H9 (cell line): ENCODE results near the gene C6orf15. TPM values are rescaled to one million over a fixed set of nuclear protein-coding genes. Genes with fewer than 3 reads are reported as not detected.

Source experiments
- DNase-seq: peaks from one replicate; pipeline ENCODE4 v3.0.0-alpha.2; 2017
- H2AFZ ChIP-seq: one replicate; pipeline ENCODE4 v1.6.1; 2013; ENCODE audit warnings: mild to moderate bottlenecking, low read length, control low read depth, moderate library complexity
- H2AK5ac ChIP-seq: 2 replicates; pipeline ENCODE4 v1.6.1; 2013; ENCODE audit warnings: low read length, control low read depth, mixed read lengths; ENCODE audit not compliant: insufficient read length
- H2BK120ac ChIP-seq: one replicate; pipeline ENCODE4 v1.6.1; 2013; ENCODE audit warnings: low read depth, mild to moderate bottlenecking, low read length, control low read depth, inconsistent platforms; ENCODE audit not compliant: poor library complexity, severe bottlenecking
- H2BK12ac ChIP-seq: 2 replicates; pipeline ENCODE4 v1.6.1; 2013; ENCODE audit warnings: low read length, control low read depth, mixed read lengths, low read depth; ENCODE audit not compliant: insufficient read length
- H2BK15ac ChIP-seq: 2 replicates; pipeline ENCODE4 v1.6.1; 2013; ENCODE audit warnings: low read depth, low read length, control low read depth
- H2BK20ac ChIP-seq: one replicate; pipeline ENCODE4 v1.6.1; 2013; ENCODE audit warnings: low read depth, mild to moderate bottlenecking, low read length, control low read depth, inconsistent platforms; ENCODE audit not compliant: poor library complexity, severe bottlenecking
- H2BK5ac ChIP-seq: 2 replicates; pipeline ENCODE4 v1.6.1; 2013; ENCODE audit warnings: low read length, control low read depth, mixed read lengths; ENCODE audit not compliant: insufficient read length
- H3K14ac ChIP-seq: 2 replicates; pipeline ENCODE4 v1.6.1; 2013; ENCODE audit warnings: low read length, control low read depth; ENCODE audit not compliant: insufficient read depth
- H3K18ac ChIP-seq: 2 replicates; pipeline ENCODE4 v1.6.1; 2013; ENCODE audit warnings: low read depth, mild to moderate bottlenecking, mixed read lengths, low read length, control low read depth; ENCODE audit not compliant: insufficient read length
- H3K23ac ChIP-seq: 2 replicates; pipeline ENCODE4 v1.6.1; 2013; ENCODE audit warnings: low read length, control low read depth, mixed read lengths, low read depth; ENCODE audit not compliant: insufficient read length
- H3K23me2 ChIP-seq: 2 replicates; pipeline ENCODE4 v1.6.1; 2013; ENCODE audit warnings: low read depth, mild to moderate bottlenecking, mixed read lengths, low read length, control low read depth; ENCODE audit not compliant: insufficient read length, poor library complexity, severe bottlenecking
- H3K27ac ChIP-seq: 2 replicates; pipeline ENCODE4 v1.5.1; 2013; ENCODE audit warnings: low read length, control low read depth, mixed read lengths, low read depth; ENCODE audit not compliant: insufficient read length
- H3K27me3 ChIP-seq: 2 replicates; pipeline ENCODE4 v1.6.1; 2013; ENCODE audit warnings: low read length, control low read depth, inconsistent platforms; ENCODE audit not compliant: insufficient read depth
- H3K4ac ChIP-seq: 2 replicates; pipeline ENCODE4 v1.6.1; 2013; ENCODE audit warnings: low read depth, mild to moderate bottlenecking, control low read depth, inconsistent platforms, low read length, moderate library complexity
- H3K4me1 ChIP-seq: 2 replicates; pipeline ENCODE4 v1.6.1; 2013; ENCODE audit warnings: low read length, control low read depth, inconsistent platforms; ENCODE audit not compliant: insufficient read depth
- H3K4me2 ChIP-seq: 2 replicates; pipeline ENCODE4 v1.6.1; 2013; ENCODE audit warnings: low read length, control low read depth, mixed read lengths; ENCODE audit not compliant: insufficient read length, insufficient read depth
- H3K56ac ChIP-seq: 2 replicates; pipeline ENCODE4 v1.6.1; 2013; ENCODE audit warnings: low read depth, mild to moderate bottlenecking, mixed read lengths, low read length, control low read depth; ENCODE audit not compliant: insufficient read length
- H3K79me1 ChIP-seq: 2 replicates; pipeline ENCODE4 v1.6.1; 2013; ENCODE audit warnings: low read depth, mild to moderate bottlenecking, moderate library complexity, low read length, control low read depth, inconsistent platforms; ENCODE audit not compliant: insufficient read depth, poor library complexity, severe bottlenecking
- H3K79me2 ChIP-seq: 2 replicates; pipeline ENCODE4 v1.6.1; 2013; ENCODE audit warnings: low read length, control low read depth, inconsistent platforms; ENCODE audit not compliant: insufficient read depth
- H3K9ac ChIP-seq: 2 replicates; pipeline ENCODE4 v1.6.1; 2013; ENCODE audit warnings: low read length, control low read depth, mixed read lengths; ENCODE audit not compliant: insufficient read length; ENCODE audit errors: extremely low read depth
- H3K9me3 ChIP-seq: one replicate; pipeline ENCODE4 v1.6.1; 2013; ENCODE audit warnings: low read depth, low read length, inconsistent platforms; ENCODE audit not compliant: control insufficient read depth
- H3T11ph ChIP-seq: one replicate; pipeline ENCODE4 v1.6.1; 2013; ENCODE audit warnings: mild to moderate bottlenecking, low read length, control low read depth, inconsistent platforms
- H4K20me1 ChIP-seq: one replicate; pipeline ENCODE4 v1.6.1; 2013; ENCODE audit not compliant: control insufficient read depth, insufficient read length, insufficient read depth
- H4K5ac ChIP-seq: 2 replicates; pipeline ENCODE4 v1.6.1; 2013; ENCODE audit warnings: low read depth, mild to moderate bottlenecking, mixed read lengths, low read length, control low read depth; ENCODE audit not compliant: insufficient read length
- H4K8ac ChIP-seq: replicated peaks from 2 replicates; pipeline ENCODE4 v1.6.1; 2013; ENCODE audit warnings: low read length, control low read depth, mixed read lengths, low read depth; ENCODE audit not compliant: insufficient read length
- H4K91ac ChIP-seq: 2 replicates; pipeline ENCODE4 v1.6.1; 2013; ENCODE audit warnings: low read depth, mild to moderate bottlenecking, moderate library complexity, mixed read lengths, low read length, control low read depth; ENCODE audit not compliant: insufficient read length
- H3K27ac Mint-ChIP-seq, 3 experiments: 2 replicates in 2 of 3; 3 replicates in 1 of 3; pipeline ENCODE4 v1.8.0; 2020 to 2021; ENCODE audit warnings: mixed read lengths in 3 of 3, mild to moderate bottlenecking in 1 of 3, moderate library complexity in 1 of 3
- H3K27me3 Mint-ChIP-seq: 2 replicates; pipeline ENCODE4 v1.8.0; 2021; ENCODE audit warnings: low read depth, mild to moderate bottlenecking, moderate library complexity, mixed read lengths
- H3K36me3 Mint-ChIP-seq, 3 experiments: 2 replicates in 2 of 3; 3 replicates in 1 of 3; pipeline ENCODE4 v1.8.0; 2020 to 2021; ENCODE audit warnings: low read depth in 3 of 3, mixed read lengths in 3 of 3; ENCODE audit not compliant: insufficient read depth in 1 of 3
- H3K4me1 Mint-ChIP-seq, 2 experiments: 2 replicates each; pipeline ENCODE4 v1.8.0; 2020; ENCODE audit warnings: mixed read lengths in 2 of 2
- H3K4me3 Mint-ChIP-seq, 2 experiments: 2 replicates in 1 of 2; 3 replicates in 1 of 2; pipeline ENCODE4 v1.8.0; 2020 to 2021; ENCODE audit warnings: mild to moderate bottlenecking in 2 of 2, mixed read lengths in 2 of 2, moderate library complexity in 1 of 2
- H3K9me3 Mint-ChIP-seq, 2 experiments: 2 replicates in 1 of 2; 3 replicates in 1 of 2; pipeline ENCODE4 v1.8.0; 2020; ENCODE audit warnings: mild to moderate bottlenecking in 2 of 2, mixed read lengths in 2 of 2, moderate library complexity in 1 of 2
- WGBS: extraction: QIAGEN DNeasy Blood & Tissue Kit; methylation state at CpG from one replicate; pipeline ENCODE4 v1.1.7; 2013; ENCODE audit warnings: missing lambda C conversion rate, low lambda C conversion rate, mixed read lengths; ENCODE audit not compliant: insufficient read length; ENCODE audit errors: extremely low coverage; 5-methylcytosine and 5-hydroxymethylcytosine counted together
- total RNA-seq: library from RNA; stranded (reverse); gene quantifications from 2 replicates; pipeline ENCODE4 v1.2.1, GENCODE V29; 2021
- TF ChIP-seq, protein P1 (sequence below): fragments of 200-600 bp; sonication (generic); conservative IDR thresholded peaks from 3 replicates; pipeline ENCODE4 v1.8.0; 2021; ENCODE audit warnings: antibody characterized with exemption, mild to moderate bottlenecking

C6orf15 gene
- total RNA-seq, 1 experiment from 2014 or later, result not detected

DNA sequence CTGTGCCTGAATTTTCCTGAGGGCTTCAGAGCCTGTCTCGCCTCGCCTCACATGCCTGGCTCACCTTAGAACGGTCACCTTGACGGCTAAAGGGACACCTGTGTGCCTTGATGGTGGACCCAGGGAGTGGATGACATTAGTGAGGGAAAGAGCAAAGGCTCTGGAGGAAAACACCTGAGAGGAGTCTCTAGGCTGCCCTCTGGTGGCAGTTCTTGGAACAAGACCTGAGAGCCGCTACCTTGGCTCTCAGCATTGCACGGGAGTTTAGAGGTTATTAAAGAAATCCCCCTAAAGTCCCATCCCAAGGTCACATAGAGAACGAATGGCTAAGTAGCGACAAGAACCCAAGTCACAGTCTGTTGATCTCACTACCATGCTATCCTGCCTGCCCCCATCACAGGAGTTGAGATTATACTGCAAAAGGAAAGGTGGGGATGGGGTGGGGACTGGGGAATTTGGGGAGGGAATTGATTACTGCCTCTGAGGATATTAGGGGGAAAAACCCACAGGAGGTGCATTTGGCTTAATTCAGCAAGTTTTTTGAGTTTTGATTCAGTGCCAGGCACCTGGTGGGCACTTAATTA, 15.8 kb upstream of the C6orf15 start:
- Histone ChIP-seq H3K4ac (no peak overlapping the region), H2BK20ac (no peak overlapping the region), H3K14ac (no peak overlapping the region), H3K27ac (no peak overlapping the region), H3K4me1 (no peaks in the 10 kb centered on the region), H3K9ac (no peak overlapping the region), H2BK12ac (no peak overlapping the region), H2AFZ (no peak overlapping the region), H3K27me3 (no peaks in the 10 kb centered on the region), H3T11ph (no peak overlapping the region), H3K23ac (no peak overlapping the region), H3K56ac (no peak overlapping the region), H2AK5ac (no peak overlapping the region), H2BK5ac (no peak overlapping the region), H3K79me1 (no peaks in the 10 kb centered on the region), H4K5ac (no peak overlapping the region), H4K91ac (no peak overlapping the region), H3K4me2 (no peak overlapping the region), H2BK15ac (no peak overlapping the region), H4K8ac (no peak overlapping the region), H4K20me1 (no peaks in the 10 kb centered on the region), H2BK120ac (no peak overlapping the region), H3K18ac (no peak overlapping the region), H3K9me3 (no peaks in the 10 kb centered on the region), H3K79me2 (no peaks in the 10 kb centered on the region), H3K23me2 (no peaks in the 10 kb centered on the region)
- no peak overlapping the region for H3K4me3 Mint-ChIP-seq
- H3K4me1 Mint-ChIP-seq, result peaks cover 42 to 50% of the 10 kb centered on the region in 2 experiments
- H3K36me3 Mint-ChIP-seq, result no peaks in the 10 kb centered on the region
- no CpG with 5 or more reads among the region's 8 CpGs for WGBS
- TF ChIP-seq, protein P1, sequence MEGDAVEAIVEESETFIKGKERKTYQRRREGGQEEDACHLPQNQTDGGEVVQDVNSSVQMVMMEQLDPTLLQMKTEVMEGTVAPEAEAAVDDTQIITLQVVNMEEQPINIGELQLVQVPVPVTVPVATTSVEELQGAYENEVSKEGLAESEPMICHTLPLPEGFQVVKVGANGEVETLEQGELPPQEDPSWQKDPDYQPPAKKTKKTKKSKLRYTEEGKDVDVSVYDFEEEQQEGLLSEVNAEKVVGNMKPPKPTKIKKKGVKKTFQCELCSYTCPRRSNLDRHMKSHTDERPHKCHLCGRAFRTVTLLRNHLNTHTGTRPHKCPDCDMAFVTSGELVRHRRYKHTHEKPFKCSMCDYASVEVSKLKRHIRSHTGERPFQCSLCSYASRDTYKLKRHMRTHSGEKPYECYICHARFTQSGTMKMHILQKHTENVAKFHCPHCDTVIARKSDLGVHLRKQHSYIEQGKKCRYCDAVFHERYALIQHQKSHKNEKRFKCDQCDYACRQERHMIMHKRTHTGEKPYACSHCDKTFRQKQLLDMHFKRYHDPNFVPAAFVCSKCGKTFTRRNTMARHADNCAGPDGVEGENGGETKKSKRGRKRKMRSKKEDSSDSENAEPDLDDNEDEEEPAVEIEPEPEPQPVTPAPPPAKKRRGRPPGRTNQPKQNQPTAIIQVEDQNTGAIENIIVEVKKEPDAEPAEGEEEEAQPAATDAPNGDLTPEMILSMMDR, result peak; percentile 87
- H3K27ac Mint-ChIP-seq, result peak overlapping the region in 1 of 3 experiments; percentile 18; a peak in 1 of 7 replicates
- DNase-seq, result peak; percentile 79
- peaks cover 13% of the 10 kb centered on the region for H3K27me3 Mint-ChIP-seq
- H3K9me3 Mint-ChIP-seq, result no peaks in the 10 kb centered on the region; a peak in 1 of 5 replicates
